GM19193 (cell line): ENCODE measurements around the gene CMKLR1.

Experiments used
- POLR2A ChIP-seq: IDR thresholded peaks from 4 replicates; pipeline ENCODE4 v1.6.1; 2011; ENCODE audit not compliant: insufficient read depth, insufficient read length; ENCODE audit errors: extremely low read depth

CMKLR1 gene

GRCh38 chr12:108369736-108370396 is 30.8 kb upstream of the CMKLR1 start:
- TF ChIP-seq POLR2A: no peak

- TF ChIP-seq POLR2A: no peak
Observed at GRCh38 chr12:108368089-108368488, 29.0 kb upstream of the CMKLR1 start.

GRCh38 chr12:108367436-108367835 is 28.3 kb upstream of the CMKLR1 start:
- no peak for TF ChIP-seq POLR2A

- TF ChIP-seq POLR2A: no peak
Observed at GRCh38 chr12:108365324-108365723, 26.2 kb upstream of the CMKLR1 start.

- no peak for TF ChIP-seq POLR2A
Observed at GRCh38 chr12:108364879-108365278, 25.8 kb upstream of the CMKLR1 start.

GRCh38 chr12:108363565-108363964 is 24.5 kb upstream of the CMKLR1 start:
- no peak for TF ChIP-seq POLR2A

DNA sequence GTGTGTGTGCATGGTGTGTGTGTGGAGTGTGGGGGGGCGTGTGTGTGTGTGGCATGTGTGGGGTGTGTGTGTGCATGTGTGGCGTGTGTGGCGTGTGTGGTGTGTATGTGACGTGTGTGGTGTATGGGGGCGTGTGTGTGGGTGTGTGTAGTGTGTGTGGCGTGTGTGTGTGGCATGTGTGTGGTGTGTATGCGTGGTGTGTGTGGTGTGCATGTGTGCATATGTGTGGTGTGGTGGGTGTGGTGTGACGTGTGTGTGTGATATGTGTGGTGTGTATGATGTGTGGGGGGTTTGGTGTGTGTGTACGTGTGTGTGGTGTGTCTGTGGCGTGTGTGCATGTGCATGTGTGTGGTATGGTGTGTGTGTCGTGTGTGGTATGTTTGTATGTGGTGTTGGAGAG is 24.1 kb upstream of the CMKLR1 start:
- TF ChIP-seq POLR2A: no peak

GRCh38 chr12:108361606-108362005 is 22.5 kb upstream of the CMKLR1 start:
- no peak for TF ChIP-seq POLR2A

DNA sequence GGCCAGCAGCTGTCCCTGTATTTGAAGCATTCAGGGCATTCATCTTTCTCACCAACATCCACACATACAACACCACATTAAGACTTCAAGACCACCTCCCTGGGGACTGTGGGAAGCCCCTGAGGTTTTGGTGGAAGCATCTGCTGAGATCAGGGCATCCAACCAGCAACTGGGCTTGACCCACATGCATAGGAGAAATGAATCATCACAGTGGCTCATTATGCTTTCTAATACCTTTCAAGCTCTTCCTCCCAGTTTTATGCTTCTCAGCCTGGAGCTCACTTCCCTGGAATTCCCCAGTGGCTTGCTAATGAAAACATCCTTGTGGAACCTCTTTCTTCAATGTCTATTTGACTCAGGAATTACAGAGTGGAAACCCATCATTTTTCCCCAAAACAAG is 21.4 kb upstream of the CMKLR1 start:
- TF ChIP-seq POLR2A: no peak

- no peak for TF ChIP-seq POLR2A
Observed at GRCh38 chr12:108360057-108360456, 20.9 kb upstream of the CMKLR1 start.

GRCh38 chr12:108358580-108358965 is 19.5 kb upstream of the CMKLR1 start:
- TF ChIP-seq POLR2A: no peak

DNA sequence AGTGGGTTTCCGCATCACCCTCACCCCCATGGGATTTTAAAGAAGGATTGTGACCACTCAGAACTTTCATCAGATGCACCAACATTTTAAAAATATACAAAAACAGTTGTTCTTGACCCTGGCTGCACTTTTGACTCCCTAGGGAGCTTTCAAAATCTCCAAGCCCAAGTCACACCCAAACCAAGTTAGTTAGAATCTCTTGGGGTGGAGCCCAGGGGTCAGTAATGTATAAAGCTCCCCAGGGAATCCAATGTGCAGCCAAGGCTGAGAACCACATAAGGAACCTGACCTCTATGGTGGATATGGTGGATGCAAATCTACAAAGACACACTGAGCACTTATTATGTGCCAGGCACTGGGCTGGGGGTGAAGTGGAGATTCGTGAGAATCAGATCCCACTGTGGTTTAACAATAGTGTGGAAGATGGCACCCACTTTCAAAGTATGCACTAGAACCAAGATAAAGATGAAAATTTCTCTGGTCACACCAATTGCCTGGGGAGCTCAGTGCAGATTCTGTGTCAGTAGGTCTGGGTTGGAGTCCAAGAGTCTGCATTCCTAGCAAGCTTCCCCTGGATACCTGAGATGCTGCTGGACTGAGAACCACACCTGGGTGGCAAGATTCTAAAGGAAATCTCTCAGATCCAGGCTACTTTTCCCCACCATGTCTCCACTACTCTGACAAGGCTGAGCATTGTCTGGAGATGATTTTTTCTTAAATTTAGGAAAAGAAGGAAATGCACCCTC is 18.9 kb upstream of the CMKLR1 start:
- TF ChIP-seq POLR2A: no peak

DNA sequence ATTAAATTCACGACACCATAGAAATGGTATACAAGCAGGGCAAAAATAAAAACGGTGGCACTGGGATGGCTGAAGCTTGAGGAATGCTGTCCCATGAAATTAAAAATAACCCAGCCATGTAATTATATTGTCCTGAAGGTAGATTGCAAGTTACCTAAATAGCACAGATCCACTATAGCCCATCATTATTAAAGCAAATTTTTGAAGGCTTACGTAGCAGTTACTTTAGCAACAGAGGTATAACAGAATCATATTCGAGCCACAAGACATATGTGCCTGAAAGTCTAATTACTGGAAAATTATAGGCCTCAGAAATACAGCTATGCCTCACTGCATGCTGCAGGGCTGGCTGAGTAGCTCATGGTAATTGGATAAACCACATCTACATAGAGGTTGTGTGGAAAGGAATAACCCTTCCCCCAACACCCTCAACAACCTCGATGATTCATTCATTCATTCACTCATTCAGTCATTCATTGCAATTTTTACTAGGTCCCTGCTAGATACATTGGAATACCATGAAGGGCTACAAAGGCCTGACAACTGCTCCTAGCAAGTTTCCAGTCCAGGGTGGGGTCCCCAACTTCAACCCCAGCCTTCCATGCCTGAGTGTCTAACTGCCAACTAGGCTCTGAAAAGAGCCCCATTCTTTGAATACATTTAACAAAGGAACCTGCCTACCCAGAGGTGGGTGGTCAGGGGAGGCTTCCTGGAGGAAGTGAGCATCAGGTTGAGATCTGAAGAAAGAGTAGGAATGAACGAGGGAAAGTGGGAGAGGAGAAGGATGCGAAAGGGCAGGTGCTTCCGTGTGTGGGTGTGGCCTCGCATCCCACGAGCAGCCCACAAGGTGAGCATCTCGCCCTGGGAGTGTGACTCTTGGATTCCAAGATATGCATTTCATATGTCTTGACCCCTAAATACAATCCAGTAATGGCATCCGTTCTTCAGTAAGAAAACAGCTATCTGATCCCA is 18.0 kb upstream of the CMKLR1 start:
- TF ChIP-seq POLR2A: no peak

- TF ChIP-seq POLR2A: no peak
Observed at GRCh38 chr12:108355069-108355468, 16.0 kb upstream of the CMKLR1 start.

GRCh38 chr12:108352591-108352990 is 13.5 kb upstream of the CMKLR1 start:
- no peak for TF ChIP-seq POLR2A

DNA sequence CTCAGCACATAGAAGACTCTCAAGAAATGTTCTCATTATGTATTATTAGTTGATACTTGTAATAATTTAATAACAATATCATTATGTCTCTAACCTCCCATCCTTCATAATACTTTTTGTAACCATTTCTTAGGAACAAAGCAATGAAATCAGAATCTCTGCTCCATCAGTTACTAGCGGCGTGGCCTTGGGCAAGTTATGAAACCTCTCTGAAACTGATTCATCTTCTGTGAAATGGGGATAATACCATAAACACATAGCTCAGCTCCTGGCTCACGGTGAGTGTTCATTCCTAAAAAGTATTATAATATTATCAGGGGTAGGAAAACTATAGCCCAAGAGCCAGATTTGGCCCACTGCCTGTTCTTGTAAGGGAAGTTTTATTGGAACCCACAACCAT is 11.4 kb upstream of the CMKLR1 start:
- no peak for TF ChIP-seq POLR2A

DNA sequence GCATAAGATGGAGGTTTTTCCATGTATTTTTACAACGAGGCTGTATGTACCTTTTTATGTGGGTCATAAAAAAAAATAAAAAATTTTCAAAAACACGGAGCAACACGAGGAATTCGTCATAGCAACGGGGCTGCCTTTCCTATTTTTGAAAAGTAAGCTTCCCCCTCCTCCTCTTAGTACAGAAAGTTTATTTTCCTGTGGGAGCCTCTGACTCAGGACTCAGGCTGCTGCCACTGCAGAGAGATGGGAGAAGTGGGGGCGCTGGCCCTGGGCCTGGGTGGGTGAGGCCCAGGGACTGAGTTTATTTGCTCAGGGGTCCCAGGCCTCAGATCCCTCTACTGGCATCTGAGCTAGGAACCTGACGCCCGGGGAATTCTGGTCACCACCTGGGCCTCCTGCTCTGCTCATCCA is 10.2 kb upstream of the CMKLR1 start:
- no peak for TF ChIP-seq POLR2A
